ENCODE data around the gene KRT1. TPM values are rescaled to one million over a fixed set of nuclear protein-coding genes. Genes with fewer than 3 reads are reported as not detected.

Gene KRT1
- total and polyA plus RNA-seq, 2 donors (not counting 1 experiment from before 2014, with no cell fraction given): not detected

DNA sequence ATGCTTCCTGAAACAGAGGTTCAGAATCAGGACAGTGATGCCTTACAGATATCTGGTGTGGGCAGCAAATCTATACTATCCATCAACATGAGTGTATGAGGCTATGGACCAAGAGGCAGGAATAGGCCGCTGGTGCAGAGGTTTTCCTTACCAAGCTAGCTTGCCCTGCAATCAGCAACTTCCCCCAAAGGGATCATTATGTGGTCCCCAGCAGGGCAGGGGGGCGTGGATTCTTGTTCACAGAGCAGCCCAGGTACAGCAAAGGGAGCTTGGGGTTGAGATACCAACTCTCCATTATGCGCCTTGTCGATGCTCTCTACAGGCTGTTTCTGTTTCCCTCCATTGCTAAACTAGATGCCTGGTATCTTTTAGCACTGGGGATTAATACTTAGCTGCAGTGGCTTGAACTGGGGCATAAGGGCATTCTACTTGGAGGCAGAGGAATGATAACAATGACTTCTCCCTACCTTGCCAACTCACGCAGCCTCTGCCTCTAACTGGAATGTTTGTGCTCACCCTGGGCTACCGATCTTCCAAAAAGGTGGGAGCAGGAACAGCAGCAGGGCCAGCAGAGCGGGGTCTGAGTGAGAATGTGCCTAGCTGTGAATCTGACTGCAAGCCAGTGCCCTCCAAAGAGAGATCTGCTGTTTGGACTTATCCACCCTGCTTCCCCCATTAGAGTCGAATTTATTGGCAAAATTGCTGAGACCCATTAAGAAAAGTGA, 10.3 kb upstream of the KRT1 start:
- Mint-ChIP-seq H3K27ac (no peak overlapping the region), H3K4me1 (peaks cover 12% of the 10 kb centered on the region), H3K9me3 (ENCODE audit: insufficient read depth) (no peaks in the 10 kb centered on the region), H3K27me3 (peaks cover 60% of the 10 kb centered on the region), H3K4me3 (peak overlapping the region; percentile 83)
- Histone ChIP-seq H3K36me3 (replicated peaks in 1 of 2; ENCODE audit: control extremely low read depth in 1 of 2, control insufficient read depth in 1 of 2, extremely low read depth in 1 of 2, insufficient read depth in 2 of 2, low read length in 1 of 2) (no peaks in the 10 kb centered on the region), H3K27me3 (replicated peaks in 1 of 4; ENCODE audit: control extremely low read depth in 1 of 4, control insufficient read depth in 3 of 4, insufficient read depth in 4 of 4, low read length in 3 of 4) (peaks cover 0 to 37% (median 8%) of the 10 kb centered on the region in 4 experiments), H2AFZ (ENCODE audit: insufficient read depth, low read depth, low read length, poor library complexity, severe bottlenecking) (peak overlapping the region; percentile 73), H3K4me2 (replicated peaks; ENCODE audit: low read depth, low read length, poor library complexity, severe bottlenecking) (peak overlapping the region; percentile 85), H3K27ac (ENCODE audit: low read length in 2 of 2) (no peak overlapping the region), H3K9me3 (ENCODE audit: control extremely low read depth in 1 of 3, control insufficient read depth in 2 of 3, insufficient read depth in 1 of 3, low read length in 2 of 3) (no peaks in the 10 kb centered on the region), H3K79me2 (ENCODE audit: control insufficient read depth, insufficient read depth, low read length) (no peaks in the 10 kb centered on the region), H3K4me3 (ENCODE audit: control extremely low read depth in 1 of 5, extremely low read depth in 1 of 5, insufficient read depth in 1 of 5, low read depth in 2 of 5, low read length in 4 of 5) (peak overlapping the region in 3 of 5 experiments; percentile 39 to 65 (median 42)), H3K9ac (ENCODE audit: low read length) (peak overlapping the region; percentile 61), H3K4me1 (ENCODE audit: control insufficient read depth in 2 of 2, insufficient read depth in 2 of 2, low read length in 2 of 2) (peaks cover 7 to 8% of the 10 kb centered on the region in 2 donors), H4K20me1 (ENCODE audit: control insufficient read depth, insufficient read depth, low read length, poor library complexity, severe bottlenecking) (no peaks in the 10 kb centered on the region)
- ChIA-PET POLR2A (no interaction called here), CTCF (no interaction called here)
- intact Hi-C loops (cut with micrococcal nuclease): no loop called here
- DNase-seq (no peak), ATAC-seq (ENCODE audit: low read depth) (no peak)
- WGBS (ENCODE audit: insufficient coverage): 71% methylated on average over 4 of the region's 8 CpGs
- TF ChIP-seq, protein P1, sequence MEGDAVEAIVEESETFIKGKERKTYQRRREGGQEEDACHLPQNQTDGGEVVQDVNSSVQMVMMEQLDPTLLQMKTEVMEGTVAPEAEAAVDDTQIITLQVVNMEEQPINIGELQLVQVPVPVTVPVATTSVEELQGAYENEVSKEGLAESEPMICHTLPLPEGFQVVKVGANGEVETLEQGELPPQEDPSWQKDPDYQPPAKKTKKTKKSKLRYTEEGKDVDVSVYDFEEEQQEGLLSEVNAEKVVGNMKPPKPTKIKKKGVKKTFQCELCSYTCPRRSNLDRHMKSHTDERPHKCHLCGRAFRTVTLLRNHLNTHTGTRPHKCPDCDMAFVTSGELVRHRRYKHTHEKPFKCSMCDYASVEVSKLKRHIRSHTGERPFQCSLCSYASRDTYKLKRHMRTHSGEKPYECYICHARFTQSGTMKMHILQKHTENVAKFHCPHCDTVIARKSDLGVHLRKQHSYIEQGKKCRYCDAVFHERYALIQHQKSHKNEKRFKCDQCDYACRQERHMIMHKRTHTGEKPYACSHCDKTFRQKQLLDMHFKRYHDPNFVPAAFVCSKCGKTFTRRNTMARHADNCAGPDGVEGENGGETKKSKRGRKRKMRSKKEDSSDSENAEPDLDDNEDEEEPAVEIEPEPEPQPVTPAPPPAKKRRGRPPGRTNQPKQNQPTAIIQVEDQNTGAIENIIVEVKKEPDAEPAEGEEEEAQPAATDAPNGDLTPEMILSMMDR (IDR thresholded peaks at IDR 0.05): no peak
- TF ChIP-seq EZH2 (IDR thresholded peaks at IDR 0.05; ENCODE audit: borderline replicate concordance, insufficient read depth, low read depth, low read length, poor library complexity, severe bottlenecking): no peak

DNA sequence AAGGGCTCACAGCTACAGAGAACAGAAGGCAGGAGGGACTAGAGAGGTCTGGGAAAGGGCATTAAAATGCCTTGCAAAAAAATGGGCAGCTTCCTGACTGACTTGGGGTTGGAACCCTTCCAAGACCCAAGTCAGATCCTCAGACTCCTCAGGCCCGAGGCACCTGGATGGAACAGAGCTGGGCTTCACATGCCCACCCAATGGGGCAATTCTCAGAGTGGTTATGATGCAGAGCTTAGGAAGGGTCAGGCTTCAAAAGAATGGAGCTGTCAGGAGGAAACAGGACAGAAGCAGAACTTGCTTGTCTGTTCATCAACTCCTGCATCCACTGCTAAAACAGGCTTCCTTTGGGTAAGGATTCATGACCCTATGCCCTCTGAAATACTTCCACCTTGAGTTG, 9.7 kb upstream of the KRT1 start:
- Mint-ChIP-seq H3K4me3 (peak overlapping the region; percentile 83), H3K9me3 (ENCODE audit: insufficient read depth) (no peaks in the 10 kb centered on the region), H3K4me1 (peaks cover 12% of the 10 kb centered on the region), H3K27me3 (peaks cover 57% of the 10 kb centered on the region), H3K27ac (no peak overlapping the region)
- WGBS (ENCODE audit: insufficient coverage): 60% methylated on average over 1 of the region's 1 CpG
- no peak overlapping the region for H3K9ac ChIP-seq (ENCODE audit: low read length)
- no peak for ATAC-seq (ENCODE audit: low read depth)
- peaks cover 7 to 8% of the 10 kb centered on the region in 2 donors for H3K4me1 ChIP-seq (ENCODE audit: control insufficient read depth in 2 of 2, insufficient read depth in 2 of 2, low read length in 2 of 2)
- no peak overlapping the region for H3K27ac ChIP-seq (ENCODE audit: low read length in 2 of 2)
- TF ChIP-seq, protein P1 (IDR thresholded peaks at IDR 0.05): no peak
- no peak for TF ChIP-seq EZH2 (IDR thresholded peaks at IDR 0.05; ENCODE audit: borderline replicate concordance, insufficient read depth, low read depth, low read length, poor library complexity, severe bottlenecking)
- POLR2A ChIA-PET: no interaction called here
- no peaks in the 10 kb centered on the region for H3K79me2 ChIP-seq (ENCODE audit: control insufficient read depth, insufficient read depth, low read length)
- intact Hi-C loops (cut with micrococcal nuclease): no loop called here
- peaks cover 0 to 39% (median 8%) of the 10 kb centered on the region in 4 experiments for H3K27me3 ChIP-seq (replicated peaks in 1 of 4; ENCODE audit: control extremely low read depth in 1 of 4, control insufficient read depth in 3 of 4, insufficient read depth in 4 of 4, low read length in 3 of 4)
- CTCF ChIA-PET: no interaction called here
- no peak overlapping the region for H2AFZ ChIP-seq (ENCODE audit: insufficient read depth, low read depth, low read length, poor library complexity, severe bottlenecking)
- H3K4me3 ChIP-seq (ENCODE audit: control extremely low read depth in 1 of 5, extremely low read depth in 1 of 5, insufficient read depth in 1 of 5, low read depth in 2 of 5, low read length in 4 of 5): no peak overlapping the region
- no peak overlapping the region for H3K4me2 ChIP-seq (replicated peaks; ENCODE audit: low read depth, low read length, poor library complexity, severe bottlenecking)
- no peaks in the 10 kb centered on the region for H3K36me3 ChIP-seq (replicated peaks in 1 of 2; ENCODE audit: control extremely low read depth in 1 of 2, control insufficient read depth in 1 of 2, extremely low read depth in 1 of 2, insufficient read depth in 2 of 2, low read length in 1 of 2)
- H4K20me1 ChIP-seq (ENCODE audit: control insufficient read depth, insufficient read depth, low read length, poor library complexity, severe bottlenecking): no peaks in the 10 kb centered on the region
- no peaks in the 10 kb centered on the region for H3K9me3 ChIP-seq (ENCODE audit: control extremely low read depth in 1 of 3, control insufficient read depth in 2 of 3, insufficient read depth in 1 of 3, low read length in 2 of 3)
- DNase-seq: no peak
